ENCODE results near the gene MIP. TPM values are rescaled to one million over a fixed set of nuclear protein-coding genes. Genes with fewer than 3 reads are reported as not detected.

MIP gene
- total RNA-seq, 4 donors from 2014 or later: not detected

GRCh38 chr12:56469007-56469930 is 14.8 kb upstream of the MIP start:
- Histone ChIP-seq H3K36me3 (peaks cover 6% of the 10 kb centered on the region), H3K27me3 (no peaks in the 10 kb centered on the region), H3K4me3 (peak overlapping the region; percentile 74), H3K9me3 (no peaks in the 10 kb centered on the region), H3K4me1 (peaks cover 21% of the 10 kb centered on the region), H3K27ac (peak overlapping the region; percentile 88)
- DNase-seq (ENCODE audit: low spot score in 2 of 2): peak in 1 of 2 donors; percentile 67
- 40% methylated on average over 19 of the region's 19 CpGs for WGBS
- TF ChIP-seq, protein P1, sequence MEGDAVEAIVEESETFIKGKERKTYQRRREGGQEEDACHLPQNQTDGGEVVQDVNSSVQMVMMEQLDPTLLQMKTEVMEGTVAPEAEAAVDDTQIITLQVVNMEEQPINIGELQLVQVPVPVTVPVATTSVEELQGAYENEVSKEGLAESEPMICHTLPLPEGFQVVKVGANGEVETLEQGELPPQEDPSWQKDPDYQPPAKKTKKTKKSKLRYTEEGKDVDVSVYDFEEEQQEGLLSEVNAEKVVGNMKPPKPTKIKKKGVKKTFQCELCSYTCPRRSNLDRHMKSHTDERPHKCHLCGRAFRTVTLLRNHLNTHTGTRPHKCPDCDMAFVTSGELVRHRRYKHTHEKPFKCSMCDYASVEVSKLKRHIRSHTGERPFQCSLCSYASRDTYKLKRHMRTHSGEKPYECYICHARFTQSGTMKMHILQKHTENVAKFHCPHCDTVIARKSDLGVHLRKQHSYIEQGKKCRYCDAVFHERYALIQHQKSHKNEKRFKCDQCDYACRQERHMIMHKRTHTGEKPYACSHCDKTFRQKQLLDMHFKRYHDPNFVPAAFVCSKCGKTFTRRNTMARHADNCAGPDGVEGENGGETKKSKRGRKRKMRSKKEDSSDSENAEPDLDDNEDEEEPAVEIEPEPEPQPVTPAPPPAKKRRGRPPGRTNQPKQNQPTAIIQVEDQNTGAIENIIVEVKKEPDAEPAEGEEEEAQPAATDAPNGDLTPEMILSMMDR (IDR thresholded peaks at IDR 0.05): no peak
- TF ChIP-seq POLR2AphosphoS5 (IDR thresholded peaks at IDR 0.05): no peak
- no peak for TF ChIP-seq EP300 (IDR thresholded peaks at IDR 0.05)
- no peak for TF ChIP-seq POLR2A (IDR thresholded peaks at IDR 0.05)

- peaks cover 6% of the 10 kb centered on the region for H3K36me3 ChIP-seq
- DNase-seq (ENCODE audit: low spot score in 2 of 2): peak; percentile 95 to 98
- H3K4me3 ChIP-seq: peak within 1 kb of the TSS; percentile 74
- under 1% methylated on average over 30 of the region's 43 CpGs for WGBS
- H3K9me3 ChIP-seq: no peaks in the 10 kb centered on the region
- H3K27ac ChIP-seq: peak within 1 kb of the TSS; percentile 88
- H3K4me1 ChIP-seq: peaks cover 26% of the 10 kb centered on the region
- H3K27me3 ChIP-seq: no peaks in the 10 kb centered on the region
- TF ChIP-seq, protein P1 (IDR thresholded peaks at IDR 0.05): peak in 1 of 2 donors; percentile 8
- TF ChIP-seq POLR2A (IDR thresholded peaks at IDR 0.05): peak; percentile 53 to 81
- TF ChIP-seq EP300 (IDR thresholded peaks at IDR 0.05): no peak
- peak; percentile 80 to 95 (median 94) for TF ChIP-seq POLR2AphosphoS5 (IDR thresholded peaks at IDR 0.05)
These were observed 14.0 kb upstream of the MIP start, which contains the start of gene SPRYD4 for GRCh38 chr12:56468216-56469006. TSS of gene SPRYD4 (plus strand) at chr12:56468578. CDS start at chr12:56468592, 14 bp downstream.

DNA sequence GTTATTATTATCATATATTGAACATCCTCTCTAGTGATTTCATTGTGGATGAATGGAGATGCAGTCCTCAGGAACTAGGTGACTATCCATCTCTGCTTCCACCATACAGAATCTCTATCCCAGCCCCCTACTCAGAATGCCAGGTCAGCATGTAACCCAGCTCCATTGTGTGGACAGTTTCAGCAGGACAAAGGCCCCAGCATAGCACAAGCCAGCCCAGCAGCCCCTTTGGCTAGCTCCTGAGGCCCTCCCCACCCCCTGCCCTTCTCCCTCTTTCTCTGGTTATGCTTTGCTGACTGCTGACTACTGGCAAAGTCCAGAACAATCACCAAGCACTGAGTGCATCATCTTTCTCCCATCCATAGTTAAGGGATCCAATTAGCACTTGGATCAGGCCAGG is 8.1 kb upstream of the MIP start:
- Histone ChIP-seq H3K27me3 (no peaks in the 10 kb centered on the region), H3K4me3 (no peak overlapping the region), H3K36me3 (no peaks in the 10 kb centered on the region), H3K4me1 (peaks cover 6% of the 10 kb centered on the region), H3K9me3 (no peaks in the 10 kb centered on the region), H3K27ac (no peak overlapping the region)
- DNase-seq (ENCODE audit: low spot score in 2 of 2): no peak
- TF ChIP-seq, protein P1 (IDR thresholded peaks at IDR 0.05): no peak
- TF ChIP-seq POLR2AphosphoS5 (IDR thresholded peaks at IDR 0.05): no peak
- TF ChIP-seq EP300 (IDR thresholded peaks at IDR 0.05): no peak
- TF ChIP-seq POLR2A (IDR thresholded peaks at IDR 0.05): no peak

DNA sequence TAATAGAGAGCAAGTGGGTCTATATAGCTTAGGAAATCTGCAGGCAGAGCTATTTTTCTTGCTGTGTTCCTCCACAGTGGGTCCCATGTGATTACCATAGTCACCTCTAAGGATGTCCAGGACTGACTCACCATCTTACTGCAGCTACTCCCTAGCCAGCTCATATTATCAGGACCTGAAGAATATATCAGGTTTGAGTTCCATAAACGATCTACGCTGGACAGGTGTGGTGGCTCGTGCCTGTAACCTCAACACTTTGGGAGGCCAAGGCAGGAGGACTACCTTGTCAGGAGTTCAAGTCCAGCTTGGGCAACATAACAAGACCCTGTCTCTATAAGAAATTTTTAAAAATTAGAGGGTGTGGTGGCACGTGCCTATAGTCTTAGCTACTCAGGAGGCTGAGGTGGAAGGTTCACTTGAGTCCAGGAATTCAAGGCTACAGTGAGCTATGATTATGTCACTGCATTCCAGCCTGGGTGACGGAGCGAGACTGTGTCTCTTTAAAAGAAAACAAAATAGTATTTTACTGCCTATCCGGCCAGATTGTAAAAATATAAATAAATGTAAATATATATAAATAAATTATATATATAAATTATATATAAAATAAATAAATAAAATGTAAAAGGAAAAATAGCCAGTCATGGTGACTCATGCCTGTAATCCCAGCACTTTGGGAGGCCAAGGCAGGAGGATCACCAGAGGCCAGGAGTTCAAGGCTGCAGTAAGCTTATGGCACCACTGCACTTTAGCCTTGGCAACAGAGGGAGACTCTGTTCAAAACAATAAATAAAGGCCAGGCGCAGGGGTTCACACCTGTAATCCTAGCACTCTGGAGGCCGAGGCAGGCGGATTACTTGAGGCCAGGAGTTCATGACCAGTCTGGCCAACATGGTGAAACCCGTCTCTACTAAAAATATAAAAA is 7.0 kb upstream of the MIP start:
- no peaks in the 10 kb centered on the region for H3K9me3 ChIP-seq
- 86% methylated on average over 11 of the region's 11 CpGs for WGBS
- peaks cover 4% of the 10 kb centered on the region for H3K4me1 ChIP-seq
- TF ChIP-seq, protein P1 (IDR thresholded peaks at IDR 0.05): no peak
- TF ChIP-seq EP300 (IDR thresholded peaks at IDR 0.05): no peak
- TF ChIP-seq POLR2A (IDR thresholded peaks at IDR 0.05): no peak
- TF ChIP-seq POLR2AphosphoS5 (IDR thresholded peaks at IDR 0.05): no peak
- no peaks in the 10 kb centered on the region for H3K27me3 ChIP-seq
- DNase-seq (ENCODE audit: low spot score in 2 of 2): no peak
- no peaks in the 10 kb centered on the region for H3K36me3 ChIP-seq
- no peak overlapping the region for H3K27ac ChIP-seq
- H3K4me3 ChIP-seq: no peak overlapping the region
